ENCODE data around the gene ZBTB7C.

- TF ChIP-seq CTCF (conservative IDR thresholded peaks at IDR 0.05; ENCODE audit: low read depth, low read length) (no peak), BHLHE40 (IDR thresholded peaks at IDR 0.05; ENCODE audit: low read depth, low read length) (no peak), RCOR1 (IDR thresholded peaks at IDR 0.05; ENCODE audit: insufficient replicate concordance, low read length) (no peak), POLR2A (IDR thresholded peaks at IDR 0.05; ENCODE audit: low read depth, low read length) (no peak)
Observed at GRCh38 chr18:48138660-48139430, 270.3 kb downstream of the ZBTB7C start.
